Measurements from ENCODE around the gene SMC3. TPM values are rescaled to one million over a fixed set of nuclear protein-coding genes. Genes with fewer than 3 reads are reported as not detected.
"Not testable (repeated sequence)": the region's sequence is repeated elsewhere in the genome, so short reads cannot be mapped to it uniquely, and the experiment has no call there.

SMC3 gene
- total RNA-seq, 2 experiments from 2014 or later, result 76.8 to 83.5 TPM

GRCh38 chr10:110529596-110530011, 37.9 kb upstream of the SMC3 start:
- H3K27me3 Mint-ChIP-seq, result peaks cover 3% of the 10 kb centered on the region
- DNase-seq (peak; percentile 28), ATAC-seq (peak; percentile 3)
- POLR2A ChIA-PET, result interaction anchor here (0.6 to 1.8 kb wide), 3 partner anchors 17 to 162 kb away, joined by 4 read pairs; no protein-coding TSS in a partner anchor
- CTCF ChIA-PET, result interaction anchor here (0.7 to 3.3 kb wide), 5 partner anchors 11 to 447 kb away, joined by 3 to 18 read pairs (median 4); no protein-coding TSS in a partner anchor
- intact Hi-C loops (cut with DNase I, micrococcal nuclease), result loop anchor here (1.0 to 2.0 kb wide), 6 partner anchors 17 to 173 kb away; no protein-coding TSS in a partner anchor
- no peaks in the 10 kb centered on the region for H3K36me3 Mint-ChIP-seq (ENCODE audit: low read depth)
- H3K9me3 Mint-ChIP-seq (ENCODE audit: low read depth), result no peaks in the 10 kb centered on the region
- peak overlapping the region; percentile 76 for H3K27ac Mint-ChIP-seq
- H3K4me3 Mint-ChIP-seq, result peak overlapping the region; percentile 15
- peaks cover 59% of the 10 kb centered on the region for H3K4me1 Mint-ChIP-seq

- no peak overlapping the region for H3K27ac Mint-ChIP-seq
- H3K36me3 Mint-ChIP-seq (ENCODE audit: low read depth), result no peaks in the 10 kb centered on the region
- H3K27me3 Mint-ChIP-seq, result peaks cover 3% of the 10 kb centered on the region
- DNase-seq, result peak; percentile 38
- no peak overlapping the region for H3K4me3 Mint-ChIP-seq
- ATAC-seq, result no peak
- no peaks in the 10 kb centered on the region for H3K9me3 Mint-ChIP-seq (ENCODE audit: low read depth)
- CTCF ChIA-PET, result interaction anchor here (3.3 kb wide), 1 partner anchor 26 kb away, joined by 18 read pairs; no protein-coding TSS in a partner anchor
- intact Hi-C loops (cut with DNase I, micrococcal nuclease), result no loop called here
- peaks cover 60% of the 10 kb centered on the region for H3K4me1 Mint-ChIP-seq
- POLR2A ChIA-PET, result interaction anchor here (0.8 kb wide), 1 partner anchor 163 kb away, joined by 4 read pairs; no protein-coding TSS in a partner anchor
Observed at GRCh38 chr10:110530131-110530831, 37.2 kb upstream of the SMC3 start.

- no peak overlapping the region for H3K4me3 Mint-ChIP-seq
- ChIA-PET POLR2A (interaction anchor here (0.6 kb wide), 1 partner anchor 40 kb away, joined by 8 read pairs; no protein-coding TSS in a partner anchor), CTCF (interaction anchor here (0.6 kb wide), 2 partner anchors 224 to 382 kb away, joined by 3 read pairs; no protein-coding TSS in a partner anchor)
- peaks cover 3% of the 10 kb centered on the region for H3K27me3 Mint-ChIP-seq
- intact Hi-C loops (cut with DNase I, micrococcal nuclease), result no loop called here
- no peak overlapping the region for H3K27ac Mint-ChIP-seq
- H3K36me3 Mint-ChIP-seq (ENCODE audit: low read depth), result no peaks in the 10 kb centered on the region
- H3K9me3 Mint-ChIP-seq (ENCODE audit: low read depth), result no peaks in the 10 kb centered on the region
- H3K4me1 Mint-ChIP-seq, result peaks cover 62% of the 10 kb centered on the region
- DNase-seq (no peak), ATAC-seq (no peak)
Observed at GRCh38 chr10:110531687-110532086, 35.8 kb upstream of the SMC3 start.

GRCh38 chr10:110532628-110533027, 34.9 kb upstream of the SMC3 start:
- ATAC-seq; H3K27me3 Mint-ChIP-seq; H3K9me3 Mint-ChIP-seq (ENCODE audit: low read depth); H3K4me3 Mint-ChIP-seq; intact Hi-C loops (cut with DNase I, micrococcal nuclease); H3K27ac Mint-ChIP-seq; DNase-seq; H3K36me3 Mint-ChIP-seq (ENCODE audit: low read depth): not testable (repeated sequence)
- peaks cover 60% of the 10 kb centered on the region for H3K4me1 Mint-ChIP-seq
- POLR2A ChIA-PET, result interaction anchor here (0.5 kb wide), 1 partner anchor 107 kb away, joined by 3 read pairs; no protein-coding TSS in a partner anchor
- CTCF ChIA-PET, result interaction anchor here (1.5 kb wide), 1 partner anchor 178 kb away, joined by 3 read pairs; no protein-coding TSS in a partner anchor

DNA sequence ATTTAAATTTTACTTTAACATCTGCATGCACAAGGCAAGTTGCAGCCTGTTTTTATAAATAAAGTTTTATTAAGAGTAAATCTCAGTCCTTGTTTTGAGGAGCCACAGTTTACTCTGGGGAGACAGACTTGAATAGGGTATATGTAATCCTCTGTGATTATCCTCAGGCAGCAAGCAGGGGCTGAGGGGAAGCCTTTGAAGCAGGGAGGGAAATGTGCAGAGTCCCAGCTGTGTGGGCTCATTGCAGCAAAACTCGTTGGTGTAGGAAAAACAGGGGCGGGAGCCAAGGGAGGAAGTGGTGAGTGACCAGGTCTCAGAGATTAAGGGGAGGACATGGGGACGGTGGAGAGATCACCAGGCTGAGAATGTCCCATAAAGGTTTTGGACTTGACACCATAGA, 34.3 kb upstream of the SMC3 start:
- peaks cover 3% of the 10 kb centered on the region for H3K27me3 Mint-ChIP-seq
- H3K27ac Mint-ChIP-seq, result no peak overlapping the region
- ChIA-PET CTCF (interaction anchor here (0.7 to 1.5 kb wide), 3 partner anchors 29 to 206 kb away, joined by 3 to 6 read pairs (median 3); no protein-coding TSS in a partner anchor), POLR2A (interaction anchor here (0.5 kb wide), 1 partner anchor 107 kb away, joined by 3 read pairs; no protein-coding TSS in a partner anchor)
- H3K9me3 Mint-ChIP-seq (ENCODE audit: low read depth), result no peaks in the 10 kb centered on the region
- H3K4me1 Mint-ChIP-seq, result peaks cover 55% of the 10 kb centered on the region
- H3K4me3 Mint-ChIP-seq, result no peak overlapping the region
- no peak for DNase-seq
- intact Hi-C loops (cut with DNase I, micrococcal nuclease), result no loop called here
- H3K36me3 Mint-ChIP-seq (ENCODE audit: low read depth), result no peaks in the 10 kb centered on the region
- ATAC-seq, result no peak

DNA sequence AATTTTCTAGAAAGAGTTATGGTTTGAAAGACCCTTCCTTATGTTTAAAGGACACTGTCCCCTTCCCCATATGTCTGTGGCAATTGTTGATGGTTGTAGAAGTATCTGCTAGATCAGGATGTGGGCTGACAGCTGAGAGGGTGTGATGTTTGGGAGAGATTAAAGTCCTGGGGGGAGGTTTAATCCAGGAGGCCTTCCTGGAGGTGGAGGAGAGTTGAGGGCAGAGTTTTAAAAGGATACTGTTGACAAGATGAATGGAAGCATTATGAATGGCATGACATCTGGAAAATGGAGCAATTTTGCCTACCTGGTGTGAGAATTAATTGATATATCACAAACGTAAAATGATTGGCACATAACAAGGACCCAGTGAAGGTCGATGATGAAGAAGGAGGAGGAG, 32.9 kb upstream of the SMC3 start:
- Mint-ChIP-seq H3K4me1 (peaks cover 43% of the 10 kb centered on the region), H3K27ac (peak overlapping the region; percentile 5), H3K27me3 (peaks cover 3% of the 10 kb centered on the region), H3K9me3 (ENCODE audit: low read depth) (no peaks in the 10 kb centered on the region), H3K36me3 (ENCODE audit: low read depth) (no peaks in the 10 kb centered on the region), H3K4me3 (no peak overlapping the region)
- ChIA-PET CTCF (interaction anchor here (0.9 kb wide), 1 partner anchor 12 kb away, joined by 3 read pairs; no protein-coding TSS in a partner anchor), POLR2A (no interaction called here)
- intact Hi-C loops (cut with DNase I, micrococcal nuclease), result no loop called here
- ATAC-seq, result no peak
- DNase-seq, result no peak

- intact Hi-C loops (cut with DNase I, micrococcal nuclease), result loop anchor here (1.0 kb wide), 6 partner anchors 8 to 180 kb away; partner anchors contain the start of gene DUSP5 (in 1 of the 2)
- DNase-seq, result peak; percentile 87
- Mint-ChIP-seq H3K36me3 (ENCODE audit: low read depth) (no peaks in the 10 kb centered on the region), H3K27me3 (peaks cover 3% of the 10 kb centered on the region), H3K9me3 (ENCODE audit: low read depth) (no peaks in the 10 kb centered on the region), H3K4me1 (peaks cover 37% of the 10 kb centered on the region), H3K27ac (peak overlapping the region; percentile 79), H3K4me3 (peak overlapping the region; percentile 15)
- ChIA-PET CTCF (interaction anchor here (0.6 to 2.3 kb wide), 8 partner anchors 9 to 387 kb away, joined by 3 to 9 read pairs (median 3); no protein-coding TSS in a partner anchor), POLR2A (no interaction called here)
- ATAC-seq, result peak; percentile 93
Observed at GRCh38 chr10:110535958-110536891, 31.3 kb upstream of the SMC3 start.

GRCh38 chr10:110539091-110539490, 28.4 kb upstream of the SMC3 start:
- no peaks in the 10 kb centered on the region for H3K27me3 Mint-ChIP-seq
- no peak overlapping the region for H3K4me3 Mint-ChIP-seq
- no peak overlapping the region for H3K27ac Mint-ChIP-seq
- intact Hi-C loops (cut with DNase I, micrococcal nuclease), result no loop called here
- peaks cover 34% of the 10 kb centered on the region for H3K4me1 Mint-ChIP-seq
- DNase-seq (no peak), ATAC-seq (no peak)
- H3K36me3 Mint-ChIP-seq (ENCODE audit: low read depth), result no peaks in the 10 kb centered on the region
- ChIA-PET POLR2A (interaction anchor here (0.5 kb wide), 1 partner anchor 19 kb away, joined by 4 read pairs; no protein-coding TSS in a partner anchor), CTCF (interaction anchor here (1.0 to 3.4 kb wide), 7 partner anchors 11 to 206 kb away, joined by 3 to 13 read pairs (median 4); no protein-coding TSS in a partner anchor)
- H3K9me3 Mint-ChIP-seq (ENCODE audit: low read depth), result no peaks in the 10 kb centered on the region

GRCh38 chr10:110540031-110540430, 27.5 kb upstream of the SMC3 start:
- intact Hi-C loops (cut with DNase I, micrococcal nuclease), result no loop called here
- CTCF ChIA-PET, result interaction anchor here (0.6 to 3.4 kb wide), 12 partner anchors 10 to 229 kb away, joined by 3 to 13 read pairs (median 4); partner anchors contain the start of gene SMC3

DNA sequence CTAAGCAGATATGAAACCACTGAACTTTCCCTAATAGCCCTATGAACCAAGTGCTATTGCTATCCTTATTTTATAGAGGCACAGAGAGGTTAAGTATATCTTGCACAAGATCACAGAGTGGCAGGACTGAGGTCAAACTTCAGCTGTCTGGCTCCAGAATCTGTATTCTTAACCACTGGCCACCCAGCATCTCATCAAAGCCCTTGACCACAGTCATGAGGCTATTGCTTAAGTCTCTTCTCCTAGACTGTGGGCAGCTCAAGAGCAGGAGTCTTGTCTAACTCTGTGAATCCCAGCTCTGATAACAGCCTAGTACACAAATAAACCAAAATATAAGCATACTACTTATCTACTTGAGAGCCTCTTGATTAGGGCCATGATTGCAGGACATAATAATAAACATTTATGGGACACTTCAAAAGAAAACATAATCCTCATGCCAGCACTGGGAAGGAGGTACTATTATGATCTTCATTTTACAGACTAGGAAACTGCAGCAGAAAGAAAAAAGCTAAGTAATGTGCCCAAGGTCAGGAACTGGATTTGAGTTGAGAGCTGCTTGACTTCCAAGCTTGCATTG, 22.4 kb upstream of the SMC3 start:
- Mint-ChIP-seq H3K27ac (no peak overlapping the region), H3K36me3 (ENCODE audit: low read depth) (no peaks in the 10 kb centered on the region), H3K4me3 (no peak overlapping the region), H3K4me1 (peaks cover 9% of the 10 kb centered on the region), H3K27me3 (peaks cover 3% of the 10 kb centered on the region), H3K9me3 (ENCODE audit: low read depth) (no peaks in the 10 kb centered on the region)
- CTCF ChIA-PET, result interaction anchor here (0.7 to 6.3 kb wide), 18 partner anchors 9 to 239 kb away, joined by 3 to 79 read pairs (median 5); partner anchors contain the start of gene SMNDC1
- intact Hi-C loops (cut with DNase I, micrococcal nuclease), result no loop called here
- DNase-seq (no peak), ATAC-seq (no peak)
- POLR2A ChIA-PET, result interaction anchor here (0.7 kb wide), 1 partner anchor 276 kb away, joined by 3 read pairs; no protein-coding TSS in a partner anchor

More at GRCh38 chr10:110540031-110540430, 27.5 kb upstream of the SMC3 start:
- Mint-ChIP-seq H3K4me1 (peaks cover 25% of the 10 kb centered on the region), H3K36me3 (ENCODE audit: low read depth) (no peaks in the 10 kb centered on the region), H3K9me3 (ENCODE audit: low read depth) (no peaks in the 10 kb centered on the region), H3K27ac (peak overlapping the region; percentile 29), H3K4me3 (no peak overlapping the region), H3K27me3 (no peaks in the 10 kb centered on the region)
- no peak for ATAC-seq
- no peak for DNase-seq
- POLR2A ChIA-PET, result interaction anchor here (0.6 kb wide), 1 partner anchor 362 kb away, joined by 3 read pairs; no protein-coding TSS in a partner anchor

Measured in activated CD4-positive, alpha-beta T cell treated with anti-CD3 and anti-CD28 coated beads for 36 hours (primary cell).